PFSK-1 (cell line): Measurements from ENCODE around the gene SPATA16.

Experiments
- FOXP2 ChIP-seq: optimal IDR thresholded peaks from 2 replicates; pipeline ENCODE3; 2011; ENCODE audit warnings: borderline replicate concordance, control low read depth, inconsistent platforms; ENCODE audit not compliant: insufficient read depth; ENCODE audit errors: extremely low read length, extremely low read depth
- POLR2AphosphoS5 ChIP-seq: IDR thresholded peaks from 2 replicates; pipeline ENCODE4 v1.6.1; 2012; ENCODE audit warnings: low read depth, mild to moderate bottlenecking, control low read depth, low read length, moderate library complexity
- SIN3A ChIP-seq: IDR thresholded peaks from 2 replicates; pipeline ENCODE4 v1.6.1; 2012; ENCODE audit warnings: mild to moderate bottlenecking, low read length, moderate library complexity, borderline replicate concordance; ENCODE audit not compliant: insufficient read depth
- TAF1 ChIP-seq: IDR thresholded peaks from 2 replicates; pipeline ENCODE4 v1.6.1; 2012; ENCODE audit warnings: low read length, control low read depth, borderline replicate concordance; ENCODE audit not compliant: insufficient read depth
- TF ChIP-seq, protein P1 (sequence below), 2 experiments: IDR thresholded peaks; 2 replicates each; pipeline versions ENCODE4 v1.6.1 to v1.8.0; 2011 to 2012; ENCODE audit warnings: low read depth in 2 of 2, low read length in 2 of 2, control low read depth in 1 of 2, inconsistent platforms in 1 of 2, mild to moderate bottlenecking in 1 of 2, moderate library complexity in 1 of 2; ENCODE audit not compliant: insufficient read depth in 1 of 2

Gene SPATA16

DNA sequence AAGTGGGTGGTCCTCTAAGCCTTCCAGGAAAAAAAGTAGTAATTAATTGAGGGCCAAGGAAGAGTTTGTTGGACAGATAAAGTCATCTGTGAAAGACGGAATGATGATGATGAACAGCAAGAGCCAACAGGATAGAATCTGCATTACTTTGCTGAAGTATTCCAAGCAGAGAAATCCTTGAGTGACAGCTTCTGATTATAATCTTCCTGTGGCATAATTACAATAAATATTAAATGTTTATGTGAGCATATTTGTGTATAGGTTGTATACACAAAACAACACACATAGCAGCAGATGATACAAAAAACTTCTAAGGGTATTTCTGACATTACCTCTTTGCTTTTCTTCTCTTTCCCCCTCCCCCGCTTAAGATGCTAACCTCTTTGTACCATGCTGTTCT lies 147.6 kb downstream of the SPATA16 start:
- TF ChIP-seq FOXP2 (no peak), POLR2AphosphoS5 (no peak), TAF1 (no peak), SIN3A (no peak)
- TF ChIP-seq, protein P1, sequence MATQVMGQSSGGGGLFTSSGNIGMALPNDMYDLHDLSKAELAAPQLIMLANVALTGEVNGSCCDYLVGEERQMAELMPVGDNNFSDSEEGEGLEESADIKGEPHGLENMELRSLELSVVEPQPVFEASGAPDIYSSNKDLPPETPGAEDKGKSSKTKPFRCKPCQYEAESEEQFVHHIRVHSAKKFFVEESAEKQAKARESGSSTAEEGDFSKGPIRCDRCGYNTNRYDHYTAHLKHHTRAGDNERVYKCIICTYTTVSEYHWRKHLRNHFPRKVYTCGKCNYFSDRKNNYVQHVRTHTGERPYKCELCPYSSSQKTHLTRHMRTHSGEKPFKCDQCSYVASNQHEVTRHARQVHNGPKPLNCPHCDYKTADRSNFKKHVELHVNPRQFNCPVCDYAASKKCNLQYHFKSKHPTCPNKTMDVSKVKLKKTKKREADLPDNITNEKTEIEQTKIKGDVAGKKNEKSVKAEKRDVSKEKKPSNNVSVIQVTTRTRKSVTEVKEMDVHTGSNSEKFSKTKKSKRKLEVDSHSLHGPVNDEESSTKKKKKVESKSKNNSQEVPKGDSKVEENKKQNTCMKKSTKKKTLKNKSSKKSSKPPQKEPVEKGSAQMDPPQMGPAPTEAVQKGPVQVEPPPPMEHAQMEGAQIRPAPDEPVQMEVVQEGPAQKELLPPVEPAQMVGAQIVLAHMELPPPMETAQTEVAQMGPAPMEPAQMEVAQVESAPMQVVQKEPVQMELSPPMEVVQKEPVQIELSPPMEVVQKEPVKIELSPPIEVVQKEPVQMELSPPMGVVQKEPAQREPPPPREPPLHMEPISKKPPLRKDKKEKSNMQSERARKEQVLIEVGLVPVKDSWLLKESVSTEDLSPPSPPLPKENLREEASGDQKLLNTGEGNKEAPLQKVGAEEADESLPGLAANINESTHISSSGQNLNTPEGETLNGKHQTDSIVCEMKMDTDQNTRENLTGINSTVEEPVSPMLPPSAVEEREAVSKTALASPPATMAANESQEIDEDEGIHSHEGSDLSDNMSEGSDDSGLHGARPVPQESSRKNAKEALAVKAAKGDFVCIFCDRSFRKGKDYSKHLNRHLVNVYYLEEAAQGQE (IDR thresholded peaks at IDR 0.05; ENCODE audit: insufficient read depth in 1 of 2, low read depth in 2 of 2, low read length in 2 of 2): no peak

DNA sequence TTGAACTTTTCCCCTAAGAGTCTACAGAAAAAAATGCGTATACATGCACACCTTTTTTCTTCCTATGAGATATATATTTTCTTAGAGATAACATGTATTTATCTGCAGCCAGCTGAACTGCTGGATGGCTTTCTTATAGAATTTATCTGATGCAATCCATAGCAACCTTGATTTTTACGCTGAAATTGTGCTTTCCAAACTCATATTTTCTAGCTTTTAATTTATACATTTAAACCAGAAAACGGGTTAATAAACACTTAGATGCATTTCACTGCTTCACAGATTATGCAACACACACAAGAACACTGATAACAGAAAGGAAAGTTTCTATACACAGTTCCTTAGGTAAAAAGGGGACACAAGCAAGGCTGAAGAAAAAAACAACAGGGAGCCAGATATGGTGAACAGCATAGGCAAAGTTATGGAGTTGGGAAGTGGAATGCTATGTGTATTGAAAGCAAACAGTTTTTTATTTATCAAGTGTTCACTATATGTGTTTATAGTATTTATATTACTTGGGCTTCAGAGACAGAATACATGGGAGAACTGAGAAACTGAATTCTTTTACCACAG lies 149.5 kb downstream of the SPATA16 start:
- TF ChIP-seq, protein P1 (IDR thresholded peaks at IDR 0.05; ENCODE audit: insufficient read depth in 1 of 2, low read depth in 2 of 2, low read length in 2 of 2): no peak
- TF ChIP-seq FOXP2 (no peak), TAF1 (no peak)

DNA sequence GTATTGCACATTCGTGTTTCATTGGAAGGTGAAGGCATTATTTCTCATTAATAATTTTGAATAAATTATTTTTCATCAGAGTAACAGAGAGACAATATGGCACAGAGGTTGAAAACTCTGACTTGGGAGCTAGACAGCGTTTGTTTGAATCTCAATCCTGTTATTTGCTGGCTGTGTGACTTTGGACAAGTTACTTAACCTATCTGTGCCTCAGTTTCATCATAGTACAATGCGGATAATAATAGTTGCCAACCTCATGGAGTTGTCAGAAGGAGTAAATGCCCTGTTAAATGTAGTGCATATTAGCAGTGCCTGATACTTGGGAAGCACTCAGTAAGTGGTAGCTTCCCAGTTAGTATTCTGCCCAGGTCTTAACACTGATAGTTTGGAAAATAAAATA lies 151.7 kb downstream of the SPATA16 start:
- TF ChIP-seq FOXP2 (no peak), SIN3A (no peak), TAF1 (no peak), POLR2AphosphoS5 (no peak)
- TF ChIP-seq, protein P1 (IDR thresholded peaks at IDR 0.05; ENCODE audit: insufficient read depth in 1 of 2, low read depth in 2 of 2, low read length in 2 of 2): no peak

DNA sequence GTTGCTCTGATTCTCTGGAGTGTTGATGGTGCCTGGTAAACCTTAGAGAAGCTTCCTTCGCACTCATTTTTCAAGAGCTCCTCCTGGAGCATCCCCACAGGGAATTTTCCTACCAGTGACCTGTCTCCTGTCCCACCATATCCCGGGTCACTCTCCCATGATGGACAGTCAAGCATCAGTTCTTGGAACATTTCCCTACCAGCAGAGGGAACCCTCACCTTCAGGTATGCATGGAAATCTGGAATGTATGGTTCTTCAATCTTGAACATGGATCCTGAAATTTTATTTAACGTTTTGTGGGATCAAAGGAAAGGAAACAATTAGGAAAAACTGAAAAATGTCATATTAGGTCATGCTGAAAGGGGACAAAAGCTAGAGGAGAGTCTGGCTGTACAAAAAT lies 153.8 kb downstream of the SPATA16 start:
- TF ChIP-seq FOXP2 (no peak), POLR2AphosphoS5 (no peak), TAF1 (no peak), SIN3A (no peak)
- TF ChIP-seq, protein P1 (IDR thresholded peaks at IDR 0.05; ENCODE audit: insufficient read depth in 1 of 2, low read depth in 2 of 2, low read length in 2 of 2): no peak

DNA sequence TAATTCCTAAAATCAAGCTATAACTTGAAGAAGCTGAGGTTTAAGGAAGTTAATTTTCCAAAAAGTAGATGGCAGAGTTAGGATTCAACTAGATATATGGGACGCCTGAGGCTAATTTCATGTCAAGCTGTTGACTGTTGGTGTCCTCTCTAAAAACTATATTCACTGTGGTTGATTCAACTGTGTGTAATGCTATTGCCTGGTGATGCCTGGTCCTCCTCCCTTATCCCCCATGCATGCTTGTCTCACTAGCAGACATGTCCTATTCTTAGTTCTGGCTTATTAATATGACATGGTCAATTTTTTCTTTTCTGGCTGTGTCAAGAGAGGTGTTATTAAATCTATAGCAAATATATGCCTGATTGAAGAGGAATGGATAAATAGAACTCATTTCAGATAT lies 156.1 kb downstream of the SPATA16 start:
- TF ChIP-seq TAF1 (no peak), FOXP2 (no peak), SIN3A (no peak), POLR2AphosphoS5 (no peak)
- TF ChIP-seq, protein P1 (IDR thresholded peaks at IDR 0.05; ENCODE audit: insufficient read depth in 1 of 2, low read depth in 2 of 2, low read length in 2 of 2): no peak
